Ovary (tissue), 9 donors: ENCODE results near the gene APOC3. TPM values are rescaled to one million over a fixed set of nuclear protein-coding genes. Genes with fewer than 3 reads are reported as not detected.

Source experiments
- DNase-seq, 5 donors: peaks; one replicate each; pipeline ENCODE4 v3.0.0-alpha.2; 2019 to 2020
- H3K27ac ChIP-seq, 2 donors: fragments of 200-600 bp; one replicate each; pipeline versions ENCODE4 v1.5.1 to v1.8.0; 2019 to 2022
- H3K27me3 ChIP-seq: fragments of 200-600 bp; one replicate; pipeline ENCODE4 v1.8.0; 2022
- H3K36me3 ChIP-seq: fragments of 200-600 bp; sonication (generic); one replicate; pipeline ENCODE4 v1.5.1; 2019
- H3K4me1 ChIP-seq: one replicate; pipeline ENCODE4 v1.8.1; 2013; ENCODE audit warnings: mild to moderate bottlenecking, moderate library complexity; ENCODE audit not compliant: insufficient read depth
- H3K4me3 ChIP-seq: fragments of 200-600 bp; sonication (generic); one replicate; pipeline ENCODE4 v1.5.1; 2017
- H3K9me3 ChIP-seq, 2 donors: fragments of 200-600 bp in 1 of 2; sonication (generic) in 1 of 2; one replicate each; pipeline versions ENCODE4 v1.5.1 to v1.8.1; 2013 to 2019; ENCODE audit warnings: mild to moderate bottlenecking in 1 of 2, moderate library complexity in 1 of 2
- CTCF ChIP-seq, 3 donors: fragments of 450-650 bp in 2 of 3; fragments of 200-600 bp in 1 of 3; IDR thresholded peaks; one replicate each; pipeline versions ENCODE4 v1.5.1 to v1.8.0; 2016 to 2022; ENCODE audit warnings: antibody characterized with exemption in 3 of 3, mild to moderate bottlenecking in 1 of 3
- EP300 ChIP-seq: sonication (generic); formaldehyde crosslinking; IDR thresholded peaks from one replicate; pipeline ENCODE4 v1.6.1; 2017; ENCODE audit warnings: antibody characterized with exemption
- POLR2A ChIP-seq: fragments of 450-650 bp; IDR thresholded peaks from one replicate; pipeline ENCODE4 v1.6.1; 2017; ENCODE audit warnings: antibody characterized with exemption, mild to moderate bottlenecking, moderate library complexity
- WGBS, 3 donors: extraction: QIAGEN DNeasy Blood & Tissue Kit in 1 of 3; methylation state at CpG; one replicate each; pipeline versions ENCODE4 v1.1.5 to v1.1.7; 2013 to 2017; 5-methylcytosine and 5-hydroxymethylcytosine counted together
- intact Hi-C, 4 donors: fragments of 100-400 bp; cut with DNase I; formaldehyde crosslinking; loops; one replicate each; pipeline versions ENCODE4 v1.11.0 to v1.15.1; 2022 to 2023
- polyA plus RNA-seq, 2 donors: library from polyadenylated mRNA; stranded (reverse); fragments of 200-250 nt in 1 of 2; fragments of 350-450 nt in 1 of 2; fragmentation: Illumina TruSeq in 1 of 2; extraction: RNeasy Lipid Tissue Mini Kit (QIAGEN cat#74804) in 1 of 2; gene quantifications; one replicate each; pipeline ENCODE4 v1.2.3, GENCODE V29; 2013 to 2014
- total RNA-seq, 7 donors: library from RNA; depleted of rRNA in 2 of 7; stranded (reverse); fragments of >200 nt in 2 of 7; fragmentation: NEBNext Ultra II Directional in 3 of 7; extraction: Animal tissue kit (Norgen Biotek cat#: 25700) in 3 of 7; gene quantifications; one replicate each; pipeline versions ENCODE4 v1.1.0 to v1.2.4, GENCODE V29; 2016 to 2023
- donor health status: DM: no; HTN: no; CAD: no; lungs with moderate emphysema.
- donor health status: DM: no; HTN: no; CAD: no.
- donor health status: Bipolar disorder and iron deficiency.
- donor health status: DM: yes; HTN: yes; CAD: no.
- donor health status: DM: no; HTN: no; CAD: no.
- donor health status: DM: yes; HTN: yes; CAD: no.

Gene APOC3
- total and polyA plus RNA-seq, 9 donors, result 2.7 to 18.0 (median 4.3) TPM; not detected in 6

GRCh38 chr11:116874251-116874650 lies 44.5 kb downstream of the APOC3 start:
- Histone ChIP-seq H3K36me3 (peaks cover 4% of the 10 kb centered on the region), H3K9me3 (no peaks in the 10 kb centered on the region), H3K4me1 (no peaks in the 10 kb centered on the region), H3K27ac (no peak overlapping the region), H3K27me3 (no peaks in the 10 kb centered on the region), H3K4me3 (no peak overlapping the region)
- TF ChIP-seq EP300, result no peak
- no peak for TF ChIP-seq POLR2A
- TF ChIP-seq CTCF (IDR thresholded peaks at IDR 0.05), result no peak
- 72 to 80% (median 74%) methylated on average over 2 of the region's 2 CpGs for WGBS, 3 donors
- intact Hi-C loops, result no loop called here
- no peak for DNase-seq

GRCh38 chr11:116875194-116875593 lies 45.5 kb downstream of the APOC3 start:
- intact Hi-C loops, result loop anchor here in 2 of 4 donors (5.0 kb wide), 2 partner anchors 232 to 352 kb away; no protein-coding TSS in a partner anchor
- no peak overlapping the region for H3K27ac ChIP-seq

GRCh38 chr11:116876656-116877055 lies 46.9 kb downstream of the APOC3 start:
- H3K36me3 ChIP-seq, result peaks cover 4% of the 10 kb centered on the region
- no peaks in the 10 kb centered on the region for H3K4me1 ChIP-seq
- H3K27ac ChIP-seq, result no peak overlapping the region
- TF ChIP-seq EP300, result no peak
- WGBS, 3 donors, result 93 to 94% (median 93%) methylated on average over 8 of the region's 8 CpGs
- no peaks in the 10 kb centered on the region for H3K9me3 ChIP-seq
- no peaks in the 10 kb centered on the region for H3K27me3 ChIP-seq
- no peak overlapping the region for H3K4me3 ChIP-seq
- intact Hi-C loops, result loop anchor here in 2 of 4 donors (5.0 kb wide), 2 partner anchors 231 to 351 kb away; no protein-coding TSS in a partner anchor
- DNase-seq, result no peak

More at GRCh38 chr11:116875194-116875593, 45.5 kb downstream of the APOC3 start:
- Histone ChIP-seq H3K4me3 (no peak overlapping the region), H3K27me3 (no peaks in the 10 kb centered on the region), H3K36me3 (peaks cover 4% of the 10 kb centered on the region), H3K9me3 (no peaks in the 10 kb centered on the region), H3K4me1 (no peaks in the 10 kb centered on the region)
- 94 to 95% (median 95%) methylated on average over 7 of the region's 7 CpGs for WGBS, 3 donors
- TF ChIP-seq EP300 (no peak), POLR2A (no peak), CTCF (IDR thresholded peaks at IDR 0.05) (no peak)
- DNase-seq, result no peak

GRCh38 chr11:116879800-116880625 lies 50.3 kb downstream of the APOC3 start:
- Histone ChIP-seq H3K27ac (no peak overlapping the region), H3K4me3 (no peak overlapping the region), H3K36me3 (no peaks in the 10 kb centered on the region), H3K27me3 (no peaks in the 10 kb centered on the region), H3K4me1 (no peaks in the 10 kb centered on the region), H3K9me3 (no peaks in the 10 kb centered on the region)
- DNase-seq, result no peak
- no peak for TF ChIP-seq EP300
- TF ChIP-seq CTCF (IDR thresholded peaks at IDR 0.05), result peak in 2 of 3 donors; percentile 55 to 76
- no peak for TF ChIP-seq POLR2A
- 30 to 39% (median 36%) methylated on average over 5 of the region's 5 CpGs for WGBS, 3 donors
- intact Hi-C loops, result loop anchor here (5.0 to 10.0 kb wide), 3 partner anchors 227 to 347 kb away; no protein-coding TSS in a partner anchor

GRCh38 chr11:116881143-116881542 lies 51.4 kb downstream of the APOC3 start:
- Histone ChIP-seq H3K4me1 (peaks cover 1% of the 10 kb centered on the region), H3K27ac (no peak overlapping the region), H3K36me3 (no peaks in the 10 kb centered on the region), H3K4me3 (no peak overlapping the region), H3K9me3 (no peaks in the 10 kb centered on the region), H3K27me3 (no peaks in the 10 kb centered on the region)
- WGBS, 3 donors, result 60 to 62% (median 60%) methylated on average over 6 of the region's 6 CpGs
- TF ChIP-seq CTCF (IDR thresholded peaks at IDR 0.05) (no peak), POLR2A (no peak), EP300 (no peak)
- peak in 1 of 5 donors; percentile 37 for DNase-seq
- intact Hi-C loops, result loop anchor here in 3 of 4 donors (5.0 to 10.0 kb wide), 2 partner anchors 226 to 344 kb away; no protein-coding TSS in a partner anchor
